HG02763 (cell line): ENCODE data around the gene RXFP1.
A peak's percentile ranks its signal among the peaks of the same experiment; 100 is the strongest.

Experiments used
- ATAC-seq: cut with Tn5 transposase; IDR thresholded peaks from one replicate; pipeline ENCODE4 v1.9.1; 2021; ENCODE audit warnings: mild to moderate bottlenecking, moderate library complexity; ENCODE audit not compliant: unreplicated experiment

The RXFP1 gene

GRCh38 chr4:158669310-158669709 lies 147.6 kb downstream of the RXFP1 start:
- ATAC-seq: no peak

- peak; percentile 21 for ATAC-seq
Observed at GRCh38 chr4:158670975-158671664, 149.4 kb downstream of the RXFP1 start.

GRCh38 chr4:158671665-158671914 lies 149.9 kb downstream of the RXFP1 start, which contains the start of gene C4orf46:
TSS of gene C4orf46 (minus strand) at chr4:158671887. CDS start at chr4:158671801, 86 bp downstream.
- ATAC-seq: no peak

GRCh38 chr4:158671915-158672806 lies 150.5 kb downstream of the RXFP1 start, which contains the start of gene ETFDH:
TSS of gene ETFDH (plus strand) at chr4:158672296. CDS start at chr4:158672457, 161 bp downstream.
- peak; percentile 87 for ATAC-seq

- no peak for ATAC-seq
Observed at GRCh38 chr4:158673633-158674032, 152.0 kb downstream of the RXFP1 start.

- no peak for ATAC-seq
Observed at GRCh38 chr4:158676076-158676475, 154.4 kb downstream of the RXFP1 start.

- ATAC-seq: no peak
Observed at GRCh38 chr4:158678767-158679166, 157.1 kb downstream of the RXFP1 start.

- ATAC-seq: no peak
Observed at GRCh38 chr4:158681629-158682028, 159.9 kb downstream of the RXFP1 start.

GRCh38 chr4:158682066-158682465 lies 160.4 kb downstream of the RXFP1 start:
- ATAC-seq: no peak

GRCh38 chr4:158688813-158689212 lies 167.1 kb downstream of the RXFP1 start:
- ATAC-seq: no peak
